T-helper 22 cell (primary cell): ENCODE results near the gene CENPV.
"Not testable (repeated sequence)": the region's sequence is repeated elsewhere in the genome, so short reads cannot be mapped to it uniquely, and the experiment has no call there.

Experiments
- DNase-seq: peaks from one replicate; pipeline ENCODE4 v3.0.0-alpha.2; 2020; ENCODE audit warnings: low read depth

The CENPV gene

DNA sequence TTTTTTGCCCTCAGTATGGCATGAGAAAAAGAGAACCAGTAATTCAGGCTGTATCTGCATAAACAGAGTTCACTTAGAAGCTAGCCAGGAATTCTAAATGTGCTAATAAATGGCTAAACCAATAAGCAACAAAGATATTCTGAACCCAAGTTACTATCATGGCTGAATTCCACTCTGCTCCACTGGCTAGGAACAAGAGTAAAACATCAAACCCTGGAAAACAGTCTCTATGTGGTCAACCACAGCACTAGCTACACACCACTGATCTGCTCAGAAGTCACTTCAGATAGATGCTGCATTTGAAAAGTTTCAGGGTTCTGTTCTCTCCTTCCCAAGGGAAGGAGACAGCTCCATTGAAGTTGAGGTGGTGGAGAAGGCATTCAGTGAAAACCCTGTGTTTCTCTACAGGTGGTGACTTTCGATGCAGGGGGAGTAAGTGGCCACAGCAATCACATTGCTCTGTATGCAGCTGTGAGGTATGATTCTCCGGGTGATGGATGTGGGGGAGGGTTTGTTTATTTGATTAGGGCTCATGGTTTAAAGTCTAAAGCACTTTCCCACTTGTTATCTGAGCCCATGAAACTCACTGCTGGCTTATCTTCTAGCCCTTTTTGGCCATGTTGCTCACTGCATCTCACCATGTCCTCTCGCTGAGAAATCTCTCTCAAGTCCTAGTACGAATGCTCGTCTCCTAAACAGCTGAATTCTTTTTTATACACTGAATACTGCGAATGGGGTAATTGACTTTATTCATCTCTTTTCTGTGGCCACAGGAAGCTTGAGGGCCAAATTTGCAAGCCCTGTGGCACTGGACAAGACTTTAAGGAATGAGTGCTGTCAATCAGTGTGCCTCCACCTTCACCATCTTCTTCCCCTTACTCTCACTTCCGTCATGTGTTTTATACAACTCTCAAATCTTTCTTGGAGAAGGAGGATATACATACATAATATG is 39.9 kb downstream of the CENPV start:
- no peak for DNase-seq

DNA sequence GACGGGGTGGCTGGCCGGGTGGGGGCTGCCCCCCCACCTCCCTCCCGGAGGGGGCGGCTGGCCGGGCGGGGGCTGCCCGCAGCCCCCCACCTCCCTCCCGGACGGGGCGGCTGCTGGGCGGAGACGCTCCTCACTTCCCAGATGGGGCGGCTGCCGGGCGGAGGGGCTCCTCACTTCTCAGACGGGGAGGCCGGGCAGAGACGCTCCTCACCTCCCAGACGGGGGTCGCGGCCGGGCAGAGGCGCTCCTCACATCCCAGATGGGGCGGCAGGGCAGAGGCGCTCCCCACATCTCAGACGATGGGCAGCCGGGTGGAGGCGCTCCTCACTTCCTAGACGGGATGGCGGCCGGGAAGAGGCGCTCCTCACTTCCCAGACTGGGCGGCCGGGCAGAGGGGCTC is 41.2 kb downstream of the CENPV start:
- not testable (repeated sequence) for DNase-seq

- DNase-seq, result no peak
Measured at GRCh38 chr17:16306211-16306610, 47.1 kb downstream of the CENPV start.

- no peak for DNase-seq
Measured at GRCh38 chr17:16304830-16305229, 48.4 kb downstream of the CENPV start.

- no peak for DNase-seq
Measured at GRCh38 chr17:16302856-16303255, 50.4 kb downstream of the CENPV start.

DNA sequence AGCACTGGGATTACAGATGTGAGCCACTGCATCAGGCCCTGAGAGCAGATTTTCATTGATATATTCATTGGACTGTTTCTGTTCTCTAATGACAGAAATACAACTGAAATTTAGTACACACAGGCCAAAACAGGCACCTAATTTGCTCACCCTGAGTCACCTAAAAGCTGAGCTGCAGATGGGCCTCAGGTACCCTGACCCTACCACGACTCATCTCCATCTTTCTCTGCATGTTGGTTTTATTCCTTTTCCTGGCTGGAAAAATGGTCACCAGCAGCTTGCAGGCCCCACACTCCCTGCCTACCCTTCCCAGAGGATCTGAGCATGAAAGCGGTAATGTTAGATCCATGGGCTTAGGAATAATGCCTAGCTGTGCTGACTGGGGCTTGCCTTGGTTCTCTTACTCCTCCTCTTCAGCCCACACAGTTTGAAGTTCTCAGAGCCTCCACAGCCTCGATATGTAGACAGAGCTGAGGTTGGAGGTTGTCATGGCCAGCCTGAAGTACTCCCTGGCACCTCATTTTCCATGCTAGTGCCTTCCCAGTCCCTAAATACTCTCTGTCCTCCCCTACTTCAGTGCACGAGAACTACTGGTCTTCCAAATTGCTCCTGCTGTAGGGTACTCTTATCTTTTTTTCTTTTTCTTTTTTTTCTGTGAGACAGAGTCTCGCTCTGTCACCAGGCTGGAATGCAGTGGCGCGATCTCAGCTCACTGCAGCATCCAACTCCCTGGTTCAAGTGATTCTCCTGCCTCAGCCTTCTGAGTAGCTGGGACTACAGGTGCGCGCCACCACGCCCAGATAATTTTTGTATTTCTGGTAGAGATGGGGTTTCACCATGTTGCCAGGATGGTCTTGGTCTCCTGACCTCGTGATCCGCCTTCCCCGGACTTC is 51.1 kb downstream of the CENPV start:
- no peak for DNase-seq

DNA sequence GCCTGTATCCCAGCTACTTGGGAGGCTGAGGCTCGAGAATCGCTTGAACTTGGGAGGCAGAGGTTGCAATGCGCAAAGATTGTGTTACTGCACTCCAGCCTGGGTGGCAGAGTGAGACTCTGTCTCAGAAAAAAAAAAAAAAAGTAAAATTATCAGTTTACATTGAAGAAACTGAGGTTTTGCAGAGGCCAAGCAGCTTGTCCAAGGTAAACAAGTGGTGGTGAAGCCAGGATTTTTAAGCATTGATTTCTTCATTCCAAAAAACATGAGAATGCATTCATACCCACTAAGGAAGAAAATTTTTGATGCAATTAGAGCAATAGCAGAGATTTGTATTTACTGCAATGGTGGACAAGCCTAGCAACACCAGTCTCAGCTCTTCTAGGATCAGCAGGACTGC is 52.7 kb downstream of the CENPV start:
- no peak for DNase-seq

DNA sequence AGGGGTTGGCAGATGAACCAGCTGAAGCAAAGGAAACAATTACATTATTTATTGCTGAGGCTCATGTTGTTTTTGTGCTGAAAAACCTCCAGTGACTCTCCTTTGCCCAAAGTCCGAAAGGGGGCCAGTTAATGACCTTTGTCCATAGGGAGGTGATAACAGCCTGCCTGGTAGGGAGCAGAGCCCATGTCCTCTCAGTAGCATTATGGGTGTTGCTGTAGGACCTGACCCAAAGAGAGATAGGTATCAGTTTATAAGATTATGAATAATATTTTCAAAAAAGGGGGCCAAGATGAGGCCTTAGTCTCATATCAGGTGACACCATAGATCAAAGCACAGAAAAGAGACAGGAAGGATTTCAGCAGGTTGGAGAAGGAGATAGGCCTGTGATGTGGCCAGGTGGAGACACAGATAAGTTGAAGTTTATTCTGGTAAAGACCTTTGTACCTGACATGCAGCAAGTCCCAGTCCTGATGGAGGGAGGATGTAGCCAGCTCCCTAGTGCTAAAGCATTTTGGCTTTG is 55.1 kb downstream of the CENPV start:
- no peak for DNase-seq

- no peak for DNase-seq
Measured at GRCh38 chr17:16297367-16298139, 55.7 kb downstream of the CENPV start.

DNA sequence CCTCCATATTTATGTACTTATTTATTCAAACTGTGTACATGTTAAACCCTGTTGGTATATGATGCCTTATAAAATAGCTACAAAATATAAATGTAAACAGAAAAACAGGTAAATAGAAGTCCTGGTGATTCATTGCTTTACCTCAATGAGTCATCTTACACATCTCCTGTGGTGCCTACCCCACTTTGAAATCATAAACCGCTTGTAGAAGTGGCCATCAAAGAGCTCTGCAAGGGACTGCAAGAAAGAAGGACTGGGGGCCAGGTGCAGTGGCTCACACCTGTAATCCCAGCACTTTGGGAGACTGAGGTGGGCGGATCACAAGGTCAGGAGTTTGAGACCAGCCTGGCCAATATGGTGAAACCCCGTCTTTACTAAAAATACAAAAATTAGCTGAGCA is 57.2 kb downstream of the CENPV start:
- not testable (repeated sequence) for DNase-seq

- no peak for DNase-seq
Measured at GRCh38 chr17:16294560-16294959, 58.7 kb downstream of the CENPV start.

DNA sequence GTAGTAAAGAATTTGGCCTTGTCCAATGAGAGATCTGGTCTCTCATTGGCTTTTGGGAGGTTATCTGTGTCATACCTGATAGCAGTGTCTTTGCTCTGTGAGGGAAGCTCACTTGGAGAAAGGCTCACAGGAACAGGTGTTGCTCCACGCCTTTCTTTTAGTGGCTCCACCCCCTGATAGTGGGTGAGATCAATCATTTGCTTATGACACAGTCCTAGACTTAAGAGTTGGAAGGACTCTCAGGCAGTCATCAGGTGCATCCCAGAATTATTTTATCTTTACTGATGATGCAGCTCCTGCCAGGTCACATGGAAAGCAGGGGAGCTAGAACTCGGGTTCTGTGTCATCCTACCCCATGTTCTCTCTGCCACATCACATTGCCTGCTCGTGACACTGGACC is 59.3 kb downstream of the CENPV start:
- DNase-seq, result no peak
